A549 (cell line): Measurements from ENCODE around the gene RAB8B. TPM values are rescaled to one million over a fixed set of nuclear protein-coding genes. Genes with fewer than 3 reads are reported as not detected.

Experiments used
- ATAC-seq, 2 experiments: fragments of 200-7000 bp in 1 of 2; fragments of >200 bp in 1 of 2; cut with Nextera tagmentation in 1 of 2; cut with Tn5 transposase in 1 of 2; 3 replicates each; pipeline versions ENCODE4 v1.8.0 to v1.9.1; 2018 to 2020; ENCODE audit warnings: mild to moderate bottlenecking in 1 of 2, moderate library complexity in 1 of 2
- CTCF ChIA-PET: fragments of 300-600 bp; sonication (Branson Sonifier 250); formaldehyde crosslinking; extraction: SDS; loops from one replicate; lab custom pipeline; 2021; ENCODE audit warnings: antibody characterized with exemption, inconsistent platforms; lab: Yijun Ruan, JAX
- POLR2A ChIA-PET: fragments of 350-600 bp; formaldehyde crosslinking; extraction: SDS; loops from one replicate; lab custom pipeline; 2021; ENCODE audit warnings: antibody characterized with exemption, inconsistent platforms; lab: Yijun Ruan, JAX
- DNase-seq, 2 experiments: peaks; one replicate each; pipeline versions ENCODE4 v3.0.0 to v3.0.0-alpha.2; 2011 to 2016; ENCODE audit warnings: low read depth in 1 of 2, low spot score in 1 of 2
- FAIRE-seq: peaks from 2 replicates; lab custom pipeline; 2011; peaks lifted over from hg19 to GRCh38; lab: Jason Lieb, UNC
- H3K27ac ChIP-seq, 2 experiments: fragments of >200 bp; sonication (Bioruptor Twin); formaldehyde crosslinking; 3 replicates each; pipeline ENCODE4 v1.5.1; 2016 to 2017
- H3K4me1 ChIP-seq: fragments of >200 bp; sonication (Bioruptor Twin); formaldehyde crosslinking; 3 replicates; pipeline ENCODE4 v1.6.1; 2016
- H3K4me2 ChIP-seq: fragments of >200 bp; sonication (Bioruptor Twin); formaldehyde crosslinking; 3 replicates; pipeline ENCODE4 v1.6.1; 2016
- H3K4me3 ChIP-seq: fragments of >200 bp; sonication (Bioruptor Twin); formaldehyde crosslinking; 3 replicates; pipeline ENCODE4 v1.5.1; 2016
- H3K9me3 ChIP-seq: fragments of >200 bp; sonication (Bioruptor Twin); formaldehyde crosslinking; 3 replicates; pipeline ENCODE4 v1.6.1; 2016
- BHLHE40 ChIP-seq: IDR thresholded peaks from 2 replicates; pipeline ENCODE4 v1.6.1; 2012; ENCODE audit warnings: low read depth, low read length, inconsistent platforms
- CEBPB ChIP-seq, 2 experiments: fragments of >200 bp in 1 of 2; sonication (Bioruptor Twin) in 1 of 2; formaldehyde crosslinking in 1 of 2; IDR thresholded peaks; 2 replicates each; pipeline ENCODE4 v1.6.1; 2012 to 2016
- E2F6 ChIP-seq: IDR thresholded peaks from 2 replicates; pipeline ENCODE4 v1.6.1; 2012; ENCODE audit warnings: low read depth, borderline replicate concordance
- EP300 ChIP-seq, 2 experiments: fragments of >200 bp; sonication (Bioruptor Twin); formaldehyde crosslinking; IDR thresholded peaks; 2 replicates in 1 of 2; 3 replicates in 1 of 2; pipeline ENCODE4 v1.6.1; 2016 to 2017
- FOSB ChIP-seq: fragments of 250-450 bp; sonication (Bioruptor Pico); IDR thresholded peaks from 2 replicates; pipeline ENCODE4 v1.5.0; 2020; ENCODE audit warnings: mild to moderate bottlenecking, moderate library complexity
- FOSL2 ChIP-seq, 2 experiments: fragments of 450-650 bp in 1 of 2; fragments of >200 bp in 1 of 2; sonication (Bioruptor Twin) in 1 of 2; formaldehyde crosslinking; IDR thresholded peaks; 2 replicates each; pipeline versions ENCODE4 v1.5.0 to v1.6.1; 2016 to 2020; ENCODE audit warnings: mild to moderate bottlenecking in 1 of 2, moderate library complexity in 1 of 2
- HES2 ChIP-seq: fragments of >200 bp; sonication (Bioruptor Twin); formaldehyde crosslinking; IDR thresholded peaks from 2 replicates; pipeline ENCODE4 v1.6.1; 2016
- HMGXB4 ChIP-seq: fragments of 250-450 bp; sonication (Bioruptor Pico); IDR thresholded peaks from 2 replicates; pipeline ENCODE4 v1.5.0; 2021; ENCODE audit warnings: mild to moderate bottlenecking, moderate library complexity, borderline replicate concordance
- HOXB13 ChIP-seq: fragments of 250-450 bp; sonication (Bioruptor Pico); IDR thresholded peaks from 2 replicates; pipeline ENCODE4 v1.5.0; 2020; ENCODE audit warnings: low read depth, mild to moderate bottlenecking, moderate library complexity
- HOXB5 ChIP-seq: fragments of 250-450 bp; sonication (Bioruptor Pico); IDR thresholded peaks from 2 replicates; pipeline ENCODE4 v1.5.0; 2020; ENCODE audit warnings: mild to moderate bottlenecking, moderate library complexity
- JUN ChIP-seq, 2 experiments: fragments of >200 bp; sonication (Bioruptor Twin); formaldehyde crosslinking; IDR thresholded peaks; 2 replicates in 1 of 2; 3 replicates in 1 of 2; pipeline ENCODE4 v1.6.1; 2016 to 2017
- JUNB ChIP-seq: fragments of >200 bp; sonication (Bioruptor Twin); formaldehyde crosslinking; IDR thresholded peaks from 2 replicates; pipeline ENCODE4 v1.6.1; 2016
- KDM1A ChIP-seq: fragments of 200-600 bp; sonication (generic); IDR thresholded peaks from 2 replicates; pipeline ENCODE4 v1.6.1; 2016; ENCODE audit warnings: low read depth, mild to moderate bottlenecking
- KDM5A ChIP-seq: fragments of 200-600 bp; sonication (generic); IDR thresholded peaks from 2 replicates; pipeline ENCODE4 v1.6.1; 2016; ENCODE audit warnings: antibody characterized with exemption, mild to moderate bottlenecking
- MAX ChIP-seq: IDR thresholded peaks from 2 replicates; pipeline ENCODE4 v1.6.1; 2012
- MAZ ChIP-seq: fragments of 150-350 bp; IDR thresholded peaks from 2 replicates; pipeline ENCODE4 v1.6.1; 2014; ENCODE audit warnings: antibody characterized with exemption, low read depth, low read length, borderline replicate concordance
- MYC ChIP-seq: IDR thresholded peaks from 2 replicates; pipeline ENCODE4 v1.6.1; 2012; ENCODE audit warnings: mild to moderate bottlenecking, inconsistent platforms, low read length, improper control_type of control experiment, borderline replicate concordance
- NPAS2 ChIP-seq: fragments of 250-450 bp; sonication (Bioruptor Pico); IDR thresholded peaks from 2 replicates; pipeline ENCODE4 v1.8.0; 2022; ENCODE audit warnings: mild to moderate bottlenecking, moderate library complexity, borderline replicate concordance
- POLR2A ChIP-seq: IDR thresholded peaks from 2 replicates; pipeline ENCODE4 v1.6.1; 2012; ENCODE audit warnings: mild to moderate bottlenecking, low read length
- RCOR1 ChIP-seq: fragments of 150-350 bp; IDR thresholded peaks from 2 replicates; pipeline ENCODE4 v1.6.1; 2014; ENCODE audit warnings: antibody characterized with exemption, low read length, low read depth
- REST ChIP-seq: fragments of 200-600 bp; sonication (generic); IDR thresholded peaks from 2 replicates; pipeline ENCODE4 v1.6.1; 2016; ENCODE audit warnings: antibody characterized with exemption, mild to moderate bottlenecking, moderate library complexity
- RNF2 ChIP-seq: fragments of 200-600 bp; sonication (generic); IDR thresholded peaks from 2 replicates; pipeline ENCODE4 v1.6.1; 2016; ENCODE audit warnings: low read depth, mild to moderate bottlenecking, antibody characterized with exemption, moderate library complexity, borderline replicate concordance
- SREBF2 ChIP-seq: fragments of 450-650 bp; IDR thresholded peaks from 2 replicates; pipeline ENCODE4 v1.6.1; 2014; ENCODE audit warnings: mild to moderate bottlenecking, moderate library complexity
- TP53 ChIP-seq: fragments of 250-450 bp; sonication (Bioruptor Pico); IDR thresholded peaks from 2 replicates; pipeline ENCODE4 v1.5.0; 2021; ENCODE audit warnings: mild to moderate bottlenecking, moderate library complexity
- ZSCAN20 ChIP-seq: fragments of 250-450 bp; sonication (Bioruptor Pico); IDR thresholded peaks from 2 replicates; pipeline ENCODE4 v1.8.0; 2022; ENCODE audit warnings: mild to moderate bottlenecking, moderate library complexity
- WGBS: methylation state at CpG from one replicate; pipeline ENCODE4 v1.1.6; 2017; ENCODE audit errors: missing lambda C conversion rate; 5-methylcytosine and 5-hydroxymethylcytosine counted together
- polyA plus RNA-seq, 4 experiments: library from polyadenylated mRNA; depleted of rRNA in 3 of 4; stranded (reverse); fragments of >200 nt; fragmentation: RNase III in 1 of 4; extraction: RNeasy Plus Mini Kit Qiagen cat#74134 plus additional on column Dnase treatment in 1 of 4; gene quantifications; 2 replicates in 3 of 4; 3 replicates in 1 of 4; pipeline ENCODE4 v1.2.3, GENCODE V29; 2011 to 2017

The RAB8B gene
- polyA plus RNA-seq, 2 of the 4 experiments (the other 2 are of a cell fraction), result 21.5 to 41.4 TPM

GRCh38 chr15:63231706-63232105 is 42.3 kb downstream of the RAB8B start:
- 80% methylated on average over 1 of the region's 1 CpG for WGBS
- Histone ChIP-seq H3K4me1 (peaks cover 58% of the 10 kb centered on the region), H3K9me3 (no peaks in the 10 kb centered on the region), H3K27ac (no peak overlapping the region), H3K4me3 (no peak overlapping the region), H3K4me2 (no peak overlapping the region)
- ChIA-PET POLR2A (interaction anchor here (0.7 to 1.0 kb wide), 2 partner anchors 9 to 75 kb away, joined by 3 to 4 read pairs; no protein-coding TSS in a partner anchor), CTCF (interaction anchor here (0.6 to 1.7 kb wide), 6 partner anchors 9 to 171 kb away, joined by 3 to 4 read pairs (median 4); no protein-coding TSS in a partner anchor)
- DNase-seq (no peak), FAIRE-seq (peak; percentile 90), ATAC-seq (no peak)
- no peak for TF ChIP-seq TP53
- TF ChIP-seq CEBPB (IDR thresholded peaks at IDR 0.05), result no peak
- TF ChIP-seq HMGXB4, result 0 out of 2 replicates have a peak, but pooled peaks have one; percentile 39
- TF ChIP-seq HOXB13 (CRISPR knock-in tag), result no peak
- no peak for TF ChIP-seq FOSB (CRISPR knock-in tag)
- no peak for TF ChIP-seq SREBF2
- no peak for TF ChIP-seq HES2

- no peak overlapping the region for H3K27ac ChIP-seq
- 0 out of 3 replicates have a peak overlapping the region, but pooled peaks have one; percentile 6 for H3K4me2 ChIP-seq
- DNase-seq, result no peak
- H3K9me3 ChIP-seq, result peaks cover 3% of the 10 kb centered on the region; the same call in 2 of the 3 replicates
- ChIA-PET POLR2A (interaction anchor here (0.6 to 2.0 kb wide), 2 partner anchors 44 to 143 kb away, joined by 4 to 6 read pairs; partner anchors contain the start of gene APH1B), CTCF (interaction anchor here (0.6 to 1.7 kb wide), 5 partner anchors 16 to 85 kb away, joined by 3 to 4 read pairs (median 3); no protein-coding TSS in a partner anchor)
- peak; percentile 74 for FAIRE-seq
- no peak for TF ChIP-seq KDM1A
- no peak for TF ChIP-seq JUNB
- no peak for TF ChIP-seq EP300 (IDR thresholded peaks at IDR 0.05)
- TF ChIP-seq HOXB13 (CRISPR knock-in tag), result no peak
- no peak for TF ChIP-seq REST
- TF ChIP-seq ZSCAN20, result no peak
- no peak for TF ChIP-seq MAX
- no peak for TF ChIP-seq NPAS2
- no peak for TF ChIP-seq MAZ
- TF ChIP-seq POLR2A, result no peak
- no peak for TF ChIP-seq FOSL2 (IDR thresholded peaks at IDR 0.05)
- no peak for TF ChIP-seq FOSL2 (CRISPR knock-in tag; IDR thresholded peaks at IDR 0.05)
- no peak for TF ChIP-seq HOXB5 (CRISPR knock-in tag)
- no peak for TF ChIP-seq MYC
- no peak for TF ChIP-seq RNF2
- no peak for TF ChIP-seq BHLHE40
- no peak for TF ChIP-seq E2F6
- TF ChIP-seq RCOR1, result no peak
- TF ChIP-seq JUN (IDR thresholded peaks at IDR 0.05), result no peak
- TF ChIP-seq KDM5A, result no peak
- TF ChIP-seq, all 56 proteins: peak for 0
- 70% methylated on average over 4 of the region's 4 CpGs for WGBS
- no peak for ATAC-seq
- peaks cover 60% of the 10 kb centered on the region for H3K4me1 ChIP-seq
- no peak overlapping the region for H3K4me3 ChIP-seq
Measured at GRCh38 chr15:63232405-63232804, 43.0 kb downstream of the RAB8B start.
